GM21447 (cell line): ENCODE data around the gene STAG3.
A peak's percentile ranks its signal among the peaks of the same experiment; 100 is the strongest.
"Not testable (repeated sequence)": the region's sequence is repeated elsewhere in the genome, so short reads cannot be mapped to it uniquely, and the experiment has no call there.

Source experiments
- ATAC-seq: cut with Tn5 transposase; IDR thresholded peaks from one replicate; pipeline ENCODE4 v1.9.1; 2021; ENCODE audit not compliant: unreplicated experiment

STAG3 gene

DNA sequence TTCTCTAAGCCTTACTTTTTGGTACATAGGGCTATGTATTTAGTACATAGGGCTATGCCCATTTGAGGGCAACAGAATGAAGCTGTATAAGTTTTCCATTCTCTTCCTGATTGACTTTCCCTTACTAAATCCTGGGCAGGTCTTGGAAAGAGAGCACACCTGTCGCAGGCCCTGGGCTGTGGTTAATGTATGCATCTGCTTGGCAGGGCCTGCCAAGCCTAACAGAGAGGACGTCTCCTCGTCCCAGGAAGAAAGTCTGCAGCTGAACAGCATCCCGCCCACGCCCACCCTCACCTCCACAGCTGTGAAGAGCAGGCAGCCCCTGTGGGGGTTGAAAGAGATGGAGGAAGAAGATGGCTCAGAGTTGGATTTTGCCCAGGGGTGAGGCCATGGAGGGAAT is 33.1 kb downstream of the STAG3 start:
- ATAC-seq = no peak

DNA sequence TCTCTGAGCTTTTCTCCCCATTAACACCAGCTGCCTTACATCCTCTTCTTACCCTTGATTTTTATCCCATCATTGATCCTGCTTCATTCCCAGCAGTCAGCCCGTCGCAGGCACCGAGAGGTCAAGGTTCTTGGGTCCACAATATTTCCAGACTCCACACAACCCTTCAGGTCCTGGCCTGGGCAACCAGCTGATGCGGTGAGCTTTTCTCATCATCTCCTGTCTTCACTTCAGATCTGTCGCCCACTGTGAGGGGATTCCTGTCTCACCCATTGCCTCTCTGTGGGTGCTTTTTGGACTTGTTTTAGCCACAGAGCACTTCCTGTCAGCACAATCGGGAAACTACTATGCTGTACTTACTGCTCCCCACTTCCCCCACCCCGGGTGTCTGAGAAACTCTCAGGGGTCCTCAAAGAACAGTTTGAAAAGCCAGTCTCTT is 33.6 kb downstream of the STAG3 start:
- peak; percentile 54 for ATAC-seq

DNA sequence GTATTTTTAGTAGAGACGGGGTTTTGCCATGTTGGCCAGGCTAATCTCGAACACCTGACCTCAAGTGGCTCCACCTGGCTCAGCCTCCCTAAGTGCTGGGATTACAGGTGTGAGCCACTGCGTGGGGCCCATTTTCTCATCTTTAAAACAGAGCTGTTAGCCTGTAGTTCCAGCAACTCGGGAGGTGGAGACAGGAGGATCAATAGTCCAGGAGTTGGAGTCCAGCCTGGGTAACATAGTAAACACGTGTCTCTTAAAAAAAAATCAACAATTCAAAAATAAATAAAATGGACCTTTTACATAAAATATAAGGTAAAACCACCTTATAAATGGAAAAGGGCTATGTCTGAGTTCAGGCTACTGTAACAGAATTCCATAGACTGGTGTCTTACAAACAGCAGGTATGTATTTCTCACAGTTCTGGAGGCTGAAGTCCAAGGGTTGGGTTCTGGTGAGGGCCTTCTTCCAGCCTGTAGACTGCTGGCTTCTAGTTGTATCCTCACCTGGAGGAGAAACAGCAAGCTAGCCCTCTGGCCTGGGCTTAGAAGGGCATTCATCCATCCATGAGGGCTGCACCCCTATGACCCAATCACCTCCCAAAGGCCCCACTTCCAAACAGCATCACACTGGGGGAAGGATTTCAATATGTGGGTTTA is 35.0 kb downstream of the STAG3 start:
- ATAC-seq = no peak

DNA sequence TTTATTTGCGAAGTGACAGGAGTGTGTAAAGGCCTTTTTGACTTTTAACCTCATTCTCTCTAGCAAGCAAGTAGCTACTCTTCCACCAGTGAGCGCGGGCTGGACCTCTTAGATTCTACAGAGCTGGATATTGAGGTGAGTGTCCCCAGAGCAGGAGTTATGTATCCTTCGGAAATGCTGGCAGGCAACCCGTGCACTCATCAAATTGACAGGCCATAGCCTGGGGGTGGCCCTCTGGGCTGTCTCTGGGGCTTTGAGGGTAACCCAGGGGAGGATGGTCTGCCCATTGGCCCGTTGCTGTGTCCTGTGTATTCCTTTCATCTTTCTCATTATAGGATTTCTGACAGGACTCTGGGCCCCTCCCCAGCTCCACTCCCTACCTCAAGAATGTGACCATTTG is 36.0 kb downstream of the STAG3 start:
- ATAC-seq = no peak

DNA sequence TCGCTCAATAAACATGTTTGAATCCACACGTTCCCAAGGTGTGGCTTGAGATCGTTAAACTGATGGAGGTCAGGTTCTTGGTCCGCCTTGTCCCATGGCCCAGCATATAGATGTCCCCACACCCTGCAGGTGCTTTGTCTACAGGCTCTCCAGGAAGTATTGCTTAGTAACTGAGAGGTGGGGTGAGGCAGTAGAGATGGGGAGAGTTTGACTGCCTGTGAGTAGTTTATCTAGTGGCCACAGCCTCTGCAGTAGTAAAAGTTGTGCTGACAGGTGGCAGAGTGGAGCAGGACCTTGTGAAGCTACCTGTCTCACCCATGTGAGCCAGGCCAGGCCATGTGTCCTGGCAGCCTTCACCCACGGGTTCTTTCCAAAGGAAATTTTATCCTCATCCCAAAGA is 36.6 kb downstream of the STAG3 start:
- not testable (repeated sequence) for ATAC-seq

DNA sequence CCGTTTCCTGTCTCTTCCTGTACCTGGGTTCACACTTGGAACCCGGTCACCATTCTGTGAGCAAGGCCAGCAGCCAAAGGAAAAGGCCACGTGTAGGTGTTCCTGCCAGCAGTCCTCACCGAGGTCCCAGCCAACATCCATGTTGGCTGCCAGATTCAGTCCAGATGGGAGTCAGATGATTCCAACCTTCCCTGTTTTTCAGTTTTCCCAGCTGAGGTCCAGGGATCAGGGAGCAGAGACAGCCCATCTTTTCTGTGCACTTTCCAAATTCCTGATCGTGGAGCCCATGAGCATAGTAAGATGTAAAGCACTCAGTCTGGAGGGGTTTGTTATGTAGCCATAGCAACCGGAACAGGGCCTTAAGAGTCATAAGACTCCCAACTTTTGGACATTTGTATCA is 38.2 kb downstream of the STAG3 start:
- no peak for ATAC-seq

DNA sequence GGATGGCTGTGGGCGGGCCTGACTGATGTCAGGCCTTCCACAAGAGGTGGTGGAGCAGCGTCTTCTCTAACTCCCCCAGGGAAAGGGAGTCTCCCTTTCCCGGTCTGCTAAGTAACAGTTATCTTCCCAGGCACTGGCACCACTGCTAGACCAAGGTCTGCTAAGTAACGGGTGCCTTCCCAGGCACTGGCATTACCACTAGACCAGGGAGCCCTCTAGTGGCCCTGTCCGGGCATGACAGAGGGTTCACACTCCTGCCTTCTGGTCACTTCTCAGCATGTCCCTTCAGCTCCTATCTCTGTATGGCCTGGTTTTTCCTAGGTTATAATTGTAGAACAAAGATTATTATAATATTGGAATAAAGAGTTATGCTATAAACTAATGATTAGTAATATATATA is 40.2 kb downstream of the STAG3 start:
- ATAC-seq = peak; percentile 8

DNA sequence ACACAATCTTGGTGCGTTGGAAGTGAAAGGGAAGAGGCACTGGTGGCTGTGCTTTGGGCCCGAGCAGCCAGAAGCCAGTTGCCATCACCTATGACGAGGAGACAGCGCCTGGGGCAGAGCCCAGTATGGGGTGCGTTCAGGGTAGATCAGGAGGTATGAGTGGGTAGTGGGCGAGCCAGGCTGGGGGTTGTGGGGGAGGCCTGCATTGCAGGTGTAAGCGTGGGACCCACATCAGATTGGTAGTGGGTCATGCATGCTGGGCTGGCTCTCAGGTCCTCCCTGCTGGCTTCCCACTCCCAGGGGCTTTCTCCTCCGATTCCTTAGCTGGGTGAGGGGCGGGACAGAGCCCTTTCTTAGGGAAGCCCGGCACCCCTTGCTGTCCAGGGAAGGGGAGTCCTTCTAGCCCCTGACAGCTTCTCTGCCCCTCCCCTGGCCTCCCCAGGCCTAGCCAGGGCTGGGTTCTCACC is 41.6 kb downstream of the STAG3 start:
- no peak for ATAC-seq

DNA sequence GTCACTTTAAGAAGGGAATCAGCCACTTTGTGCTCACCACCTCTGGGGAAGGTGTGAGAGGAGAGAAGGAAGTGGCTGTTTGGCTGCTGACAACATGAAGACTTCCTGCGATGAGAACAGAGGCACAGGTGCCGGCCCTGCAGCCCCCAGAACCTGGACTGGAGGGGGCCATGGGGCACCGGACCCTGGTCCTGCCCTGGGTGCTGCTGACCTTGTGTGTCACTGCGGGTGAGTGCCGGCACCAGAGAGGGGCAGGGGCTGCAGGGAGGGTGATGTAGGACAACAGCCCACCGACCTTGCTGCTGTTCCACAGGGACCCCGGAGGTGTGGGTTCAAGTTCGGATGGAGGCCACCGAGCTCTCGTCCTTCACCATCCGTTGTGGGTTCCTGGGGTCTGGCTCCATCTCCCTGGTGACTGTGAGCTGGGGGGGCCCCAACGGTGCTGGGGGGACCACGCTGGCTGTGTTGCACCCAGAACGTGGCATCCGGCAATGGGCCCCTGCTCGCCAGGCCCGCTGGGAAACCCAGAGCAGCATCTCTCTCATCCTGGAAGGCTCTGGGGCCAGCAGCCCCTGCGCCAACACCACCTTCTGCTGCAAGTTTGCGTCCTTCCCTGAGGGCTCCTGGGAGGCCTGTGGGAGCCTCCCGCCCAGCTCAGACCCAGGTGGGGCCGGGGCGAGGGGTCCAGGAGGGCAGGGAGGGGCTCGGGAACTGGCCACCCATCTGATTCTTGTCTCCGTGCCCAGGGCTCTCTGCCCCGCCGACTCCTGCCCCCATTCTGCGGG is 42.3 kb downstream of the STAG3 start, which contains the start of gene PVRIG:
Gene PVRIG, plus strand, starts transcription at position 149 of the 785 bp plus-strand sequence. Its CDS starts 22 bp downstream, at position 171.
- ATAC-seq = not testable (repeated sequence)

DNA sequence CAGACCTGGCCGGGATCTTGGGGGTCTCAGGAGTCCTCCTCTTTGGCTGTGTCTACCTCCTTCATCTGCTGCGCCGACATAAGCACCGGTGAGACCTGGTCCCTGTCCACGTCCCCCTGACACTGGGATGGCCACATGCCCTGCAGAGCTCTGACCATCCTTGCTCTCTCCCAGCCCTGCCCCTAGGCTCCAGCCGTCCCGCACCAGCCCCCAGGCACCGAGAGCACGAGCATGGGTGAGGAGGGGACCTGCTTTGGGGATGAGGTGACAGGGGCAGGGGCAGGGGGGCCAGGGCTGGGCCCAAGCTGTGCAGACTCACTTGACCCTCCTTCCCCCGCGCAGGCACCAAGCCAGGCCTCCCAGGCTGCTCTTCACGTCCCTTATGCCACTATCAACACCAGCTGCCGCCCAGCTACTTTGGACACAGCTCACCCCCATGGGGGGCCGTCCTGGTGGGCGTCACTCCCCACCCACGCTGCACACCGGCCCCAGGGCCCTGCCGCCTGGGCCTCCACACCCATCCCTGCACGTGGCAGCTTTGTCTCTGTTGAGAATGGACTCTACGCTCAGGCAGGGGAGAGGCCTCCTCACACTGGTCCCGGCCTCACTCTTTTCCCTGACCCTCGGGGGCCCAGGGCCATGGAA is 43.0 kb downstream of the STAG3 start:
- peak; percentile 2 for ATAC-seq

DNA sequence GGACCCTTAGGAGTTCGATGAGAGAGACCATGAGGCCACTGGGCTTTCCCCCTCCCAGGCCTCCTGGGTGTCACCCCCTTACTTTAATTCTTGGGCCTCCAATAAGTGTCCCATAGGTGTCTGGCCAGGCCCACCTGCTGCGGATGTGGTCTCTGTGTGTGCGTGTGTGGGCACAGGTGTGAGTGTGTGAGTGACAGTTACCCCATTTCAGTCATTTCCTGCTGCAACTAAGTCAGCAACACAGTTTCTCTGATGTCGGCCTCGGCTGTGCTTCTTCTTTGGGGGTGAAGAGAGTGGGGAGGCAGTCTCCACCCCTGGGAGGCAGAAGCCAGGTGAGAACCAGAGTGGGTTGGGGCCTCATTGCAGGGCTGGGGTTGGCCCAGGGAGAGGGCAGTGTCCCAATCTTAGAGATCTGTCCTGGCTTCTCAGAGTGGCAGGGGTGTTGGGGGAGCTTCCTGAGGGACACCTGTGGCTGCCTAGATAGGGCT is 43.6 kb downstream of the STAG3 start:
- peak; percentile 54 for ATAC-seq

DNA sequence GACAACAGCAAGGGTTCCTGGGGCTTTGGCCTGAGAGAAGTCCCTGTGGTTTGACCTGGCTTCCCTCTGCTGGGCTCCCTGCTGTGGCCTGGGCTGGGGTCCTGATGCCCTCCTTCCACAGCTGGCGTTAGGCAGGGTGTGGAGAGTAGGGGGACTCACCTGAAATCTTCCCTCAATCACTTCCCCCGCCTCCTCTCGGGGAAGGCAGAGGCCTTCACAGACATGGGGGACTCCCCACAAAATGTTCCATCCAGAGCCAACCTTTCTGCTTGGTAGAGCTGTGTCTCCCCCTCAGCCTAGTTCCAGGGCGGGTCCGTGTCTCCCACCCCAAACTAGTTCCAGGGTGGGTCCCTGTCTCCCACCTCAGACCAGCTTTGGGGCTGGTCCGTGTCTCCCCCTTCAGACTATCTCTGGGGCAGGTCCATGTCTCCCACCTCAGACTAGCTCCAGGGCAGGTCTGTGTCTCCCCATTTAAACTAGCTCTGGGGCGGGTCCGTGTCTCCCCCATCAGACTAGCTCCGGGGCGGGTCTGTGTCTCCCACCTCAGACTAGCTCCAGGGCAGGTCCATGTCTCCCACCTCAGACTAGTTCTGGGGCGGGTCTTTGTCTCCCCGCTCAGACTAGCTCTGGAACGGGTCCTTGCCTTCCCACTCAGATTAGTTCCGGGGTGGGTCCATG is 44.2 kb downstream of the STAG3 start:
- no peak for ATAC-seq

DNA sequence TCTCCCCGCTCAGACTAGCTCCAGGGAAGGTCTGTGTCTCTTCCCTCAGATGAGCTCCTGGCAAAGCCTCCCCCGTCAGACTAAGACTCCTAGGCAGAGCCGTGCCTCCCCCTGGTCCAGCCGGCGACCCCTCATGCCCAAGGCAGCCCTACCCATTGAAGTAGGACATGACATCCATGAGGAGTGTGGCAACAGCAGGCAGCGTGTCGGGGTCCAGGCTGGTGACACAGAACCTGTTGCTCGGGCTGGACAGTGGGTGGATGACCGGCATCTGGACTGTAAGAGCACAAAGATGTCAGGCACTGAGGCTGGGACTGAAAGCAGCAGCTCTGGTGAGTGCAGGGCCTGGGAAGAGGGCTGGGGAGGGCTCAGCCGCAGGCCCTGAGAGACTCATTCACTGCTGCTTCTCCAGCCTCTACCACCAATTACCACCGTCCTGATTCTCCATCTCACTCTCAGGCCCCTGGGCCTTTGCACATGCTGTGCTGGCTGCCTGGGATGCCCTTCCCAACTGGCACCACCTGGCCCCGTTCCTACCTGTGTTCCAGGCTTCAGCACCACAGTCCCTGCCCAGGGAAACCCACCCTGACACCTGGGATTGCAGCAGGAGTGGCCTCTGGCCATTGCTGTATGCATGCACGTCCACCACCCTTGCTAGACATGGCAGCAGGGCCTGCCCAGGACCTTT is 44.9 kb downstream of the STAG3 start:
- ATAC-seq = no peak

DNA sequence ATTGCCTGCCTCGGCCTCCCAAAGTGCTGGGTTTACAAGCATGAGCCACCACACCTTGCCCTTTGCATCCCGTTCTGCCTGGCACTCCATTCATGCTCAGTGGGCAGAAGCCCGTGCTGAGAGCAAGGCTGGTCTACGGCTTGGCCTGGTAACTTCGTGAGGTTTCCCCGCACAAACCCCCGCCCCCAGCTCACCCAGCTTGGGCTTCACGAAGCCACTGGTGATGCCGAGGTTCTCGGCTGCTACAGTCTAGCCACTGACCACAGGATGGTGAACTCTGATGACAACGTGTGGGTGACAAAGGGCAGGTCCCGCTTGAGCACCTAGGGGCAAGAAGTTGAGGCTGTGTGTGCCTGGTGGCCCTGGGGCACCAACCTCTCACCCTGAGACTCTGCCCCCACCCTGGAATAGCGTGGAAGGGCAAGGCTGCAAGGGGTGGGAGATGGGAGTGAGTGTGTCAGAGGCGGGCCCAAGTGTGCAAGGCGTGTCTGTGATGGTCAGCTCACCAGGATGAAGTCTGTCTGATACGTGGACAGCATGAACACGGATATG is 45.7 kb downstream of the STAG3 start:
- ATAC-seq = not testable (repeated sequence)

DNA sequence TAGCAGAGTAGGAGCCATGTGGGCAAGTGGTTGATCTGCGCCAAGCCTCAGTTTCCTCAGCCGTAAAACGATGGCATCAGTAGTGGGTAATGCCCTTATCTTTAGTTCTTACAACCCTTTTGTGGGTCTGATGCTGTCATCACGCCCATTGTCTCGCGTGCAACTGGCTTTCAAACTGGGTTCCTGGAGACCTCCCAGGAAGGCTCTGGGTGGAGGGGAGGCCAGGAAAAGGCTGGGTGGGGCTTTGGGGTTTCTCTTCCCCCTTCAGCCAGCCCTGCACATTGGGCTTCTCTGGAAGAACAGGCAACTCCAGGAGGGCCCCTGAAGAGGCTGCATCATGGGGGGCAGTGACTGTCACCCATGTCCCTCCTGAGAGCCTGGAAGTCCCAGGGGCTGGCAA is 47.2 kb downstream of the STAG3 start:
- ATAC-seq = not testable (repeated sequence)

DNA sequence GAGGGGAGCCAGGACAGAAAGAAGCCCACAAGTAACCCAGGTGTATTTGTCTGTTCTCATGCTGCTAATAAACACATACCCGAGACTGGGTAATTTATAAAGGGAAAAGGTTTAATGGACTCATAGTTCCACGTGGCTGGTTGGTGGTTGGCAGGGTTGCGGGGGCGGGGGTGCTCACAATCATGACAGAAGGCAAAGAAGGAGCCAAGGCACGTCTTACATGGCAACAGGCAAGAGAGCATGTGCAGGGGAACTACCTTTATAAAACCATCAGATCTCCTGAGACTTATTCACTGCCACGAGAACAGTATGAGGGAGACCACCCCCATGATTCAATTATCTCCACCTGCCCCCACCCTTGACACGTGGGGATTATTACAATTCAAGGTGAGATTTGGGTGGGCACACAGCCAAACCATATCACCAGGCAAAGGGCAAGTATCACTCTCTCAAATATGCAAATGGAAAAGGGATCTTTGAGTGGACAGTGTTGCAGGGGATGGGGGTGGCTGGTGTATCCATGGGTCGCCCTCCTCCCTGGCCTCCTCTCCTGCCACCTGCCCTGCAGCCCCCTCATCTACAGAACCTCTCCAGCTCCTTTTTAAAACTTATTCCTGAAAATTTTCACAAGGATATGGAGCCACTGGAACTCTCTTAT is 57.1 kb downstream of the STAG3 start:
- ATAC-seq = not testable (repeated sequence)

DNA sequence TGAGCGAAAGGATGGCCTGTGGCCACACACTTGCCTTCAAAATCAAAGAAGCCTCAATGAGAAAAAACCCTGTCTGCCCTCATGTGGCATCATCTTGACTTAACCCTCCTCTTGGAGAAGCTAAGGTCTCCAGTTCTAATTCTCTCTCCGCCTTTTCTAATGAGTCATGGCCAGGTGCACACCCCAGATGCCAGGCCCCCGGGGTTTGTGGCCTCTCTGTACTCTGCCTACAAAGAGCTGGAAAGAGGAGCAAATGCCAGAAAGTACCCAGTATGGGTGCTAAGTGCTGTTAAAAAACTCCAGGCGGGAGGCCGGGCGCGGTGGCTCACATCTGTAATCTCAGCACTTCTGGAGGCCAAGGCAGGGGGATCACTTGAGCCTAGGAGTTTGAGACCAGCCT is 62.3 kb downstream of the STAG3 start:
- ATAC-seq = not testable (repeated sequence)

DNA sequence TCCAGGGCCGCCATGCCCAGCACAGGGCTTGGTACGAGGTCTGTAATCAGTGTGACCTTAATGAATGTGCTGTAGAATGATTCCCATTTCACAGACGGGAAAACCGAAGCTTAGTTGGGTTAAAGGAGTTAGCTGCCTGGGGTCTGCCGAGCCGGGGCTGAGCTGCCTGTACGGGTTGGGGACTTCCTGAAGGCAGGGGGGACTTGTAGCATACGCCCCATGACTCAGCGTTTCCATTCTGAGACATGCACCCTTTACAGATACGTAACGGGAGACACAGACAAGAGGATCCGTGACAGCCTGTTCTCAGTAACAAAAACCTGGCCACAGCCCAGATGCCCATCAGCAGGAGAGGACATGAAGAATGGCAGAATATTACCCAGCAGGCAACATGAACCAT is 65.7 kb downstream of the STAG3 start:
- peak; percentile 77 for ATAC-seq

DNA sequence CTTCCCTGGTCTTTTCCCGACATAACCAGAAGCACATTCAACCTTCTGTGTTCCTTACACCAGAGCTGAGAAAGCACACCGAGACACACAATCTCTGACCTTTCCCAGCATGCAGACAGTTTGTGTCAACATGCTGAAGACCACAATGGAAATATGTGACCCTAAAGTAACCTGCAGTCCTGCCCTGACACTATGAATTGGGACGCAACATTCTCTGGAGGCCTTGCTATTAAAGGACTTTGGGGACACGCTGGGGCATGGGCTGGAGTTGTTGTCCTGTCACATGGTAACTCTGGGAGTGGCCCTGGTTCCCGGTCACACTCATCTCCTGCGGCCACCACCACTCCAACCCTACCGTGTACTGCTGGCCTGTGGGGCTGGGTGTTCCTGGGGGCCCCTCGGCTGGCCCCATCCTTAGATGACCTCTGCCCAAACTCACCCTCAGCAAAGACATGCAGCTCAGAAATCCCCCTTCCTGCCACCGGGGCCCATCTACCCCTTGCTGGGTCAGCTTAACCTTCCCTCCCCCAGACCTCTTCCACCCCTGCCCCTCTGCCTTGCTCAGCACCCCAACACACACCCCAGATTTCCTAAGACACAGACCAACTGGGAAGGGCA is 67.4 kb downstream of the STAG3 start:
- not testable (repeated sequence) for ATAC-seq
